K562 (cell line): Measurements from ENCODE around the gene SH2D3A. TPM values are rescaled to one million over a fixed set of nuclear protein-coding genes. Genes with fewer than 3 reads are reported as not detected.

Experiments
- CCAR2 ChIP-seq: fragments of 200-400 bp; formaldehyde crosslinking; IDR thresholded peaks from 2 replicates; pipeline ENCODE4 v1.6.1; 2017; ENCODE audit warnings: mild to moderate bottlenecking, low read depth, low read length
- NEUROD1 ChIP-seq: fragments of 150-350 bp; IDR thresholded peaks from 2 replicates; pipeline ENCODE4 v1.6.1; 2014; ENCODE audit warnings: borderline replicate concordance, low read length, low read depth; ENCODE audit not compliant: partially characterized antibody
- POLR2A ChIP-seq: fragments of 450-650 bp; conservative IDR thresholded peaks from 2 replicates; pipeline ENCODE4 v1.6.1; 2016
- POLR2AphosphoS2 ChIP-seq: IDR thresholded peaks from 2 replicates; pipeline ENCODE4 v1.6.1; 2012; ENCODE audit warnings: low read length, improper control_type of control experiment
- PPARD ChIP-seq: fragments of 250-450 bp; sonication (Bioruptor Pico); IDR thresholded peaks from 2 replicates; pipeline ENCODE4 v1.8.0; 2022; ENCODE audit warnings: inconsistent platforms, mild to moderate bottlenecking, moderate library complexity
- SIN3A ChIP-seq, 2 experiments: fragments of 150-350 bp in 1 of 2; IDR thresholded peaks; 2 replicates each; pipeline ENCODE4 v1.6.1; 2011 to 2016; ENCODE audit warnings: borderline replicate concordance in 2 of 2, low read depth in 2 of 2, low read length in 2 of 2, mild to moderate bottlenecking in 2 of 2, moderate library complexity in 2 of 2; ENCODE audit not compliant: control insufficient read depth in 1 of 2
- TCFL5 ChIP-seq: fragments of 250-450 bp; sonication (Bioruptor Pico); conservative IDR thresholded peaks from 2 replicates; pipeline ENCODE4 v1.6.1; 2021; ENCODE audit warnings: mild to moderate bottlenecking, moderate library complexity, matching md5 sums
- ZNF184 ChIP-seq: sonication (generic); formaldehyde crosslinking; IDR thresholded peaks from 2 replicates; pipeline ENCODE4 v1.5.0; 2020; ENCODE audit warnings: missing genetic modification reagents
- ZNF232 ChIP-seq: sonication (generic); formaldehyde crosslinking; IDR thresholded peaks from 2 replicates; pipeline ENCODE4 v1.8.0; 2022; ENCODE audit warnings: mild to moderate bottlenecking, missing genetic modification reagents
- ZNF551 ChIP-seq: fragments of 250-450 bp; sonication (Bioruptor Pico); IDR thresholded peaks from 2 replicates; pipeline ENCODE4 v1.5.0; 2021; ENCODE audit warnings: mild to moderate bottlenecking, moderate library complexity
- ZNF586 ChIP-seq: fragments of 450-650 bp; formaldehyde crosslinking; conservative IDR thresholded peaks from 2 replicates; pipeline ENCODE4 v1.4.0; 2020; ENCODE audit warnings: mild to moderate bottlenecking, moderate library complexity
- ZNF778 ChIP-seq: fragments of 450-650 bp; formaldehyde crosslinking; IDR thresholded peaks from 2 replicates; pipeline ENCODE4 v1.4.0; 2020; ENCODE audit warnings: mild to moderate bottlenecking, moderate library complexity
- ZSCAN32 ChIP-seq: fragments of 450-650 bp; formaldehyde crosslinking; IDR thresholded peaks from 2 replicates; pipeline ENCODE4 v1.4.0; 2020; ENCODE audit warnings: mild to moderate bottlenecking, moderate library complexity
- polyA plus RNA-seq, 8 experiments: library from polyadenylated mRNA; depleted of rRNA in 4 of 8; stranded (reverse) in 5 of 8; unstranded in 3 of 8; fragments of >200 nt; fragmentation: Nextera tagmentation in 2 of 8; fragmentation: Illumina TruSeq in 1 of 8; extraction: Ambion mirVana in 2 of 8; extraction: Trizol in 1 of 8; gene quantifications; 2 replicates each; pipeline versions ENCODE4 v1.2.1 to v1.2.3, GENCODE V29; 2011 to 2014; ENCODE audit warnings: inconsistent platforms in 1 of 8, missing spikeins in 1 of 8
- total RNA-seq, 7 experiments: library from RNA; depleted of rRNA in 6 of 7; stranded (reverse); fragments of >200 nt in 6 of 7; fragmentation: Illumina TruSeq in 2 of 7; extraction: Trizol in 2 of 7; gene quantifications; 2 replicates each; pipeline versions ENCODE4 v1.2.1 to v1.2.3, GENCODE V29; 2011 to 2021; ENCODE audit warnings: low replicate concordance in 1 of 7
- TF ChIP-seq, protein P1 (sequence below): sonication (generic); formaldehyde crosslinking; IDR thresholded peaks from 2 replicates; pipeline ENCODE4 v1.8.1; 2023; ENCODE audit warnings: mild to moderate bottlenecking, missing genetic modification reagents
- TF ChIP-seq, protein P2 (sequence below): fragments of 250-450 bp; sonication (Bioruptor Pico); IDR thresholded peaks from 2 replicates; pipeline ENCODE4 v1.4.0; 2020; ENCODE audit warnings: mild to moderate bottlenecking, moderate library complexity
- TF ChIP-seq, protein P3 (sequence below): fragments of 450-650 bp; IDR thresholded peaks from 2 replicates; pipeline ENCODE4 v1.6.1; 2018; ENCODE audit warnings: mild to moderate bottlenecking, low read depth; ENCODE audit not compliant: partially characterized antibody
- TF ChIP-seq, protein P4 (sequence below): fragments of 450-650 bp; IDR thresholded peaks from 2 replicates; pipeline ENCODE4 v1.7.1; 2018; ENCODE audit warnings: mild to moderate bottlenecking, low read depth; ENCODE audit not compliant: partially characterized antibody
- TF ChIP-seq, protein P5 (sequence below): fragments of 250-450 bp; sonication (Bioruptor Pico); IDR thresholded peaks from 2 replicates; pipeline ENCODE4 v1.8.0; 2022; ENCODE audit warnings: moderate library complexity, mild to moderate bottlenecking, inconsistent platforms

The SH2D3A gene
- total and polyA plus RNA-seq, 9 of the 15 experiments (the other 6 are each of a cell fraction or from before 2014, with no cell fraction given) = 0.75 to 26.3 (median 8.9) TPM

DNA sequence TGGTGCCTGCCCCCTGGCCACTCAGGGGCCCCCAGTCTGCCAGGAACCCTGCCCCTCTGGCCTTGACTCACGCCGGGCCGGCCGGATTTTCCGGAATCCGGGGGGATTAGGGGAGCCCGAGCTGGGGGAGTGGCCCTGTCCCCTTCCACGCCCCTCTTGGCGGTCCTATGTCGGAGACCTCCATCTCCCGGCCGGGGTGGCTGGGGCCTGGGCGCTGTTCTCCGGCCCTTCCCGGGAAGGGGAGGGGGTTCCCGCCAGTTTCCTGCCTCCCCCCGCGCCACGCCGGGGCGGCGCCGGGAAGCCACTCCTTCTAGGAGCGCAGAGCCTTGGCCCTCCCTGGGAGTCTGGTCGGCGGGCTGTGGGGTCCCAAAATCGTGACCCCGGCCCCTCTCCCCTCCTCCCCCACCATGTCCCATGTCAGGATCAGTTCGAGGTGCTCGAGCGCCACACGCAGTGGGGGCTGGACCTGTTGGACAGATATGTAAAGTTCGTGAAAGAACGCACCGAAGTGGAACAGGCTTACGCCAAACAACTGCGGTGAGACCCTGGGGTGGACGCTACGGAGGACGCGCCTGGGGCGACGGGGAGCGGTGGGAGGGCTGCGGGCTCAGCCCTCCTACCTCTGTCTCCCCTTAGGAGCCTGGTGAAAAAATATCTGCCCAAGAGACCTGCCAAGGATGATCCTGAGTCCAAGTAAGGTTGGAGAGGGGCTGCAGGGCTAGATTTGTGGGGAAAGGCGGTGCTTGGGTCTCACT is 26.5 kb downstream of the SH2D3A start (continued):
- TF ChIP-seq, protein P1, sequence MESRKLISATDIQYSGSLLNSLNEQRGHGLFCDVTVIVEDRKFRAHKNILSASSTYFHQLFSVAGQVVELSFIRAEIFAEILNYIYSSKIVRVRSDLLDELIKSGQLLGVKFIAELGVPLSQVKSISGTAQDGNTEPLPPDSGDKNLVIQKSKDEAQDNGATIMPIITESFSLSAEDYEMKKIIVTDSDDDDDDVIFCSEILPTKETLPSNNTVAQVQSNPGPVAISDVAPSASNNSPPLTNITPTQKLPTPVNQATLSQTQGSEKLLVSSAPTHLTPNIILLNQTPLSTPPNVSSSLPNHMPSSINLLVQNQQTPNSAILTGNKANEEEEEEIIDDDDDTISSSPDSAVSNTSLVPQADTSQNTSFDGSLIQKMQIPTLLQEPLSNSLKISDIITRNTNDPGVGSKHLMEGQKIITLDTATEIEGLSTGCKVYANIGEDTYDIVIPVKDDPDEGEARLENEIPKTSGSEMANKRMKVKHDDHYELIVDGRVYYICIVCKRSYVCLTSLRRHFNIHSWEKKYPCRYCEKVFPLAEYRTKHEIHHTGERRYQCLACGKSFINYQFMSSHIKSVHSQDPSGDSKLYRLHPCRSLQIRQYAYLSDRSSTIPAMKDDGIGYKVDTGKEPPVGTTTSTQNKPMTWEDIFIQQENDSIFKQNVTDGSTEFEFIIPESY (CRISPR knock-in tag) = no peak
- no peak for TF ChIP-seq POLR2AphosphoS2
- TF ChIP-seq ZNF586 (CRISPR knock-in tag) = no peak
- TF ChIP-seq, protein P2, sequence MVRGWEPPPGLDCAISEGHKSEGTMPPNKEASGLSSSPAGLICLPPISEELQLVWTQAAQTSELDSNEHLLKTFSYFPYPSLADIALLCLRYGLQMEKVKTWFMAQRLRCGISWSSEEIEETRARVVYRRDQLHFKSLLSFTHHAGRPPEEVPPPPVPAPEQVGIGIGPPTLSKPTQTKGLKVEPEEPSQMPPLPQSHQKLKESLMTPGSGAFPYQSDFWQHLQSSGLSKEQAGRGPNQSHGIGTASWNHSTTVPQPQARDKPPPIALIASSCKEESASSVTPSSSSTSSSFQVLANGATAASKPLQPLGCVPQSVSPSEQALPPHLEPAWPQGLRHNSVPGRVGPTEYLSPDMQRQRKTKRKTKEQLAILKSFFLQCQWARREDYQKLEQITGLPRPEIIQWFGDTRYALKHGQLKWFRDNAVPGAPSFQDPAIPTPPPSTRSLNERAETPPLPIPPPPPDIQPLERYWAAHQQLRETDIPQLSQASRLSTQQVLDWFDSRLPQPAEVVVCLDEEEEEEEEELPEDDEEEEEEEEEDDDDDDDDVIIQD (CRISPR knock-in tag) = no peak
- TF ChIP-seq ZNF232 (CRISPR knock-in tag) = 0 out of 2 replicates have a peak, but pooled peaks have one; percentile 26
- no peak for TF ChIP-seq TCFL5
- peak; percentile 47; the same call in 1 of the 2 replicates for TF ChIP-seq POLR2A
- TF ChIP-seq ZNF551 (CRISPR knock-in tag) = no peak
- TF ChIP-seq SIN3A (IDR thresholded peaks at IDR 0.05; ENCODE audit: borderline replicate concordance in 2 of 2, control insufficient read depth in 1 of 2, low read depth in 2 of 2, low read length in 2 of 2) = 0 out of 4 replicates have a peak, but pooled peaks of 1 of the 2 experiments have one; percentile 52
- TF ChIP-seq ZSCAN32 (CRISPR knock-in tag) = no peak
- TF ChIP-seq NEUROD1 = no peak
- no peak for TF ChIP-seq ZNF778 (CRISPR knock-in tag)
- TF ChIP-seq ZNF184 = no peak
- no peak for TF ChIP-seq CCAR2
- TF ChIP-seq, protein P3, sequence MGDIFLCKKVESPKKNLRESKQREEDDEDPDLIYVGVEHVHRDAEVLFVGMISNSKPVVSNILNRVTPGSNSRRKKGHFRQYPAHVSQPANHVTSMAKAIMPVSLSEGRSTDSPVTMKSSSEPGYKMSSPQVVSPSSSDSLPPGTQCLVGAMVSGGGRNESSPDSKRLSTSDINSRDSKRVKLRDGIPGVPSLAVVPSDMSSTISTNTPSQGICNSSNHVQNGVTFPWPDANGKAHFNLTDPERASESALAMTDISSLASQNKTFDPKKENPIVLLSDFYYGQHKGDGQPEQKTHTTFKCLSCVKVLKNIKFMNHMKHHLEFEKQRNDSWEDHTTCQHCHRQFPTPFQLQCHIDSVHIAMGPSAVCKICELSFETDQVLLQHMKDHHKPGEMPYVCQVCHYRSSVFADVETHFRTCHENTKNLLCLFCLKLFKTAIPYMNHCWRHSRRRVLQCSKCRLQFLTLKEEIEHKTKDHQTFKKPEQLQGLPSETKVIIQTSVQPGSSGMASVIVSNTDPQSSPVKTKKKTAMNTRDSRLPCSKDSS = no peak
- TF ChIP-seq, protein P4, sequence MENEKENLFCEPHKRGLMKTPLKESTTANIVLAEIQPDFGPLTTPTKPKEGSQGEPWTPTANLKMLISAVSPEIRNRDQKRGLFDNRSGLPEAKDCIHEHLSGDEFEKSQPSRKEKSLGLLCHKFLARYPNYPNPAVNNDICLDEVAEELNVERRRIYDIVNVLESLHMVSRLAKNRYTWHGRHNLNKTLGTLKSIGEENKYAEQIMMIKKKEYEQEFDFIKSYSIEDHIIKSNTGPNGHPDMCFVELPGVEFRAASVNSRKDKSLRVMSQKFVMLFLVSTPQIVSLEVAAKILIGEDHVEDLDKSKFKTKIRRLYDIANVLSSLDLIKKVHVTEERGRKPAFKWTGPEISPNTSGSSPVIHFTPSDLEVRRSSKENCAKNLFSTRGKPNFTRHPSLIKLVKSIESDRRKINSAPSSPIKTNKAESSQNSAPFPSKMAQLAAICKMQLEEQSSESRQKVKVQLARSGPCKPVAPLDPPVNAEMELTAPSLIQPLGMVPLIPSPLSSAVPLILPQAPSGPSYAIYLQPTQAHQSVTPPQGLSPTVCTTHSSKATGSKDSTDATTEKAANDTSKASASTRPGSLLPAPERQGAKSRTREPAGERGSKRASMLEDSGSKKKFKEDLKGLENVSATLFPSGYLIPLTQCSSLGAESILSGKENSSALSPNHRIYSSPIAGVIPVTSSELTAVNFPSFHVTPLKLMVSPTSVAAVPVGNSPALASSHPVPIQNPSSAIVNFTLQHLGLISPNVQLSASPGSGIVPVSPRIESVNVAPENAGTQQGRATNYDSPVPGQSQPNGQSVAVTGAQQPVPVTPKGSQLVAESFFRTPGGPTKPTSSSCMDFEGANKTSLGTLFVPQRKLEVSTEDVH = peak; percentile 92
- no peak for TF ChIP-seq PPARD (CRISPR knock-in tag)
- TF ChIP-seq, protein P5, sequence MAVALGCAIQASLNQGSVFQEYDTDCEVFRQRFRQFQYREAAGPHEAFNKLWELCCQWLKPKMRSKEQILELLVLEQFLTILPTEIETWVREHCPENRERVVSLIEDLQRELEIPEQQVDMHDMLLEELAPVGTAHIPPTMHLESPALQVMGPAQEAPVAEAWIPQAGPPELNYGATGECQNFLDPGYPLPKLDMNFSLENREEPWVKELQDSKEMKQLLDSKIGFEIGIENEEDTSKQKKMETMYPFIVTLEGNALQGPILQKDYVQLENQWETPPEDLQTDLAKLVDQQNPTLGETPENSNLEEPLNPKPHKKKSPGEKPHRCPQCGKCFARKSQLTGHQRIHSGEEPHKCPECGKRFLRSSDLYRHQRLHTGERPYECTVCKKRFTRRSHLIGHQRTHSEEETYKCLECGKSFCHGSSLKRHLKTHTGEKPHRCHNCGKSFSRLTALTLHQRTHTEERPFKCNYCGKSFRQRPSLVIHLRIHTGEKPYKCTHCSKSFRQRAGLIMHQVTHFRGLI = no peak
